ENCODE measurements around the gene CENPVL1.
"Not testable (repeated sequence)": the region's sequence is repeated elsewhere in the genome, so short reads cannot be mapped to it uniquely, and the experiment has no call there.

The CENPVL1 gene

DNA sequence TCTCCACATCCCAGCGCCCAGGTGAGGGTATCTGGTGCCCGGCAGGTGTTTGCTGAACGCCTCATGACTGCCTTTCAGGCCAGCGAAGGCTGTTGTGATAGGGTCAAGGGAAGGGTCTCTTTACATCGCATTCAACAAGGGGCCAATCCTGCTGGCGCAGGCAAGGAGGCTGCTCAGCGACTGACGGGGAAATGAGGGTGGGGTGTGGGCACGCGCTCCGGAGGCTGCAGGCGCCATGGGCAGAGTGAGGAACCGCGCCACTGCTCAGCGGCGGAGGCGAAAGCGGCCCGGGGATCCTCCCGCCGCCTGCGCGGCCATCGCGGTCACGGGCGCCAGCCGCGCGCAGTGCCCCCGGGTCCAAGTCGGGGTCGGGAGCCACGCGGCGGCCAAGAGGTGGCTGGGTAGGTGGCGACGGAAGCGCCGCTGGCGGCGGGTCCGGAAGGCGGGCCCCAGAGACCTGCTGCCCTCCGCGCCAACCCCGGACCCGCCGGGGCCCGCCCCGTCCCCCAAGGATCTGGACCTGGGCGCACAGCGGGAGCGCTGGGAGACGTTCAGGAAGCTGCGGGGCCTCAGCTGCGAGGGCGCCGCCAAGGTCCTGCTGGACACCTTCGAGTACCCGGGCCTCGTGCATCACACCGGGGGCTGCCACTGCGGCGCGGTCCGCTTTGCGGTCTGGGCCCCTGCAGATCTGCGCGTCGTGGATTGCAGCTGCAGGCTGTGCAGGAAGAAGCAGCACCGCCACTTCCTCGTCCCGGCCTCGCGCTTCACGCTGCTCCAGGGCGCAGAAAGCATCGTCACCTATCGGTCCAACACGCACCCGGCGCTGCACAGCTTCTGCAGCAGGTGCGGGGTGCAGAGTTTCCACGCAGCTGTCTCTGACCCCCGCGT, at the start of gene CENPVL1:
Gene CENPVL1, plus strand, starts transcription at position 236 of the 888 bp plus-strand sequence. Its CDS starts 0 bp downstream, at position 236.
- not testable (repeated sequence) for H3K27ac ChIP-seq

DNA sequence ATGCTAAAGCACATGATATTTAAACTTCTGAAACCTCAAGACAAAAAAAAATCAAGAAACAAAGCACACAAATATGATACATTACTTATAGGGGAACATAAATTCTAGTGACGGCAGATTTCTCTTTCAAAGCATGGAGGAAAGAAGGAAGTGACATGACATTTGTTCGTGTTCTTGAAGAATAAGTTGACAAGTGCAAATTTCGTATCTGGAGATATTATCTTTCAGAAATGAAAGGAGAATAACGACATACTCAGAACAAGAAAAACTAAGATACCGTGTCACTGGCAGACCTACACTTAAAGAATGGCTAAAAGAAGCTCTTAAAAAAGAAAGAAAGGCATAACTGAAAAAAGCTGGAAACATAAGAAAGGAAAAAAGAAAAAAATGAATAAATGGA, 44.3 kb upstream of the CENPVL1 start:
- TF ChIP-seq ZFX (IDR thresholded peaks at IDR 0.05; ENCODE audit: borderline replicate concordance) = no peak
- TF ChIP-seq, protein P1, sequence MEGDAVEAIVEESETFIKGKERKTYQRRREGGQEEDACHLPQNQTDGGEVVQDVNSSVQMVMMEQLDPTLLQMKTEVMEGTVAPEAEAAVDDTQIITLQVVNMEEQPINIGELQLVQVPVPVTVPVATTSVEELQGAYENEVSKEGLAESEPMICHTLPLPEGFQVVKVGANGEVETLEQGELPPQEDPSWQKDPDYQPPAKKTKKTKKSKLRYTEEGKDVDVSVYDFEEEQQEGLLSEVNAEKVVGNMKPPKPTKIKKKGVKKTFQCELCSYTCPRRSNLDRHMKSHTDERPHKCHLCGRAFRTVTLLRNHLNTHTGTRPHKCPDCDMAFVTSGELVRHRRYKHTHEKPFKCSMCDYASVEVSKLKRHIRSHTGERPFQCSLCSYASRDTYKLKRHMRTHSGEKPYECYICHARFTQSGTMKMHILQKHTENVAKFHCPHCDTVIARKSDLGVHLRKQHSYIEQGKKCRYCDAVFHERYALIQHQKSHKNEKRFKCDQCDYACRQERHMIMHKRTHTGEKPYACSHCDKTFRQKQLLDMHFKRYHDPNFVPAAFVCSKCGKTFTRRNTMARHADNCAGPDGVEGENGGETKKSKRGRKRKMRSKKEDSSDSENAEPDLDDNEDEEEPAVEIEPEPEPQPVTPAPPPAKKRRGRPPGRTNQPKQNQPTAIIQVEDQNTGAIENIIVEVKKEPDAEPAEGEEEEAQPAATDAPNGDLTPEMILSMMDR (IDR thresholded peaks at IDR 0.05) = no peak
- H3K27ac ChIP-seq = no peak overlapping the region

DNA sequence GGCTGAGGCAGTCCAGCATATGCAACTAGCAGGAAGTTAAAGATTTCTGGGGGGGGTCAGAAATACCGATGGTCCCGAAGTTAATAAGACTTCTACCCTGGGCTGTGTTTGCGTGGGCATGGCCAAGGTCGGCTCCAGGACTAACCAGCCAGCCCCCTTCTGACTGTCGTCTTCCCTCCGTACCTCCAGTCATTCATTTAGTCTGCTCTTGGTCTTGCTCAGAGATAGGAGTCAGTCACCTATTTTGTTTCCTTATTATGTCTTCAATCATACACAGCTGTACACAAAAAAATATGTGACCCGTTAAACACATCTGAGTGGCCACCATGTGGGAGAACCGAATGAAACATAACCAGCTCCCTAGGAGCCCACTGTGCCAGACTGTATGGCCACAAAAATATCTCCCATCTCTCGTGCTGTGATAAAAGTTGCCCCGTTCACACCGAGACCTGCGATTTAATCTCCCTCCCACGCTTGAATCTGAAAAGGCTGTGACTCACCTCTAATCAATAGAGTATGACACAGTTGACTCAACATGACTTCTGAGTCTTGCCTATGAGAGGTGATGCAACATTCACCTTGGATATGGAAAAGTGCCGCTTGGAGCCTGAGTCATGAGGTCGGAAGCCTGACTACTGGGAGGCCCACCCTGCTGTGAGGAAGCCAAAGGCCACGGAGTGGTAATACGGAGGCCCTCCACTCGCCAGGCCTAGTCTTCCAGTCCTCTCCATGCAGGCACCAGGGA, 30.5 kb upstream of the CENPVL1 start:
- H3K27ac ChIP-seq = not testable (repeated sequence)

DNA sequence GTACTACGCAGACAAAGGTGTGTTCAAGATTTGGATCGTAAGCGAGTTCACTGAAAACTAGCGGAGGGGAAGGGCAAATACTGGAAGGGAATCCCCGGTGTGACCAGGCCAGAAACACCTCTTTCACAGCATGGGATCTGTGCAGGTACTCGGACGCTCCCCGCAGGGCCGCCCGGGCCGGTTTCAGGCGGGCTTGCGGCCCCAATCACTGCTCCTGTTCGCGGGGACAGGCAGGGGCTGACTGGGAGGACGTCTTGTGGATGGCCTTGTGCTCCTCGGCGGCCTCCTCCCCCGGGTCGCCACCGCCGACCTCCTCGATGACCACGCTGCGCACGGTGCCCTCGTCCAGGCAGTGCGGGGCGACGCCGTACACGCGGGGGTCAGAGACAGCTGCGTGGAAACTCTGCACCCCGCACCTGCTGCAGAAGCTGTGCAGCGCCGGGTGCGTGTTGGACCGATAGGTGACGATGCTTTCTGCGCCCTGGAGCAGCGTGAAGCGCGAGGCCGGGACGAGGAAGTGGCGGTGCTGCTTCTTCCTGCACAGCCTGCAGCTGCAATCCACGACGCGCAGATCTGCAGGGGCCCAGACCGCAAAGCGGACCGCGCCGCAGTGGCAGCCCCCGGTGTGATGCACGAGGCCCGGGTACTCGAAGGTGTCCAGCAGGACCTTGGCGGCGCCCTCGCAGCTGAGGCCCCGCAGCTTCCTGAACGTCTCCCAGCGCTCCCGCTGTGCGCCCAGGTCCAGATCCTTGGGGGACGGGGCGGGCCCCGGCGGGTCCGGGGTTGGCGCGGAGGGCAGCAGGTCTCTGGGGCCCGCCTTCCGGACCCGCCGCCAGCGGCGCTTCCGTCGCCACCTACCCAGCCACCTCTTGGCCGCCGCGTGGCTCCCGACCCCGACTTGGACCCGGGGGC, 28.2 kb upstream of the CENPVL1 start:
- not testable (repeated sequence) for H3K27ac ChIP-seq

DNA sequence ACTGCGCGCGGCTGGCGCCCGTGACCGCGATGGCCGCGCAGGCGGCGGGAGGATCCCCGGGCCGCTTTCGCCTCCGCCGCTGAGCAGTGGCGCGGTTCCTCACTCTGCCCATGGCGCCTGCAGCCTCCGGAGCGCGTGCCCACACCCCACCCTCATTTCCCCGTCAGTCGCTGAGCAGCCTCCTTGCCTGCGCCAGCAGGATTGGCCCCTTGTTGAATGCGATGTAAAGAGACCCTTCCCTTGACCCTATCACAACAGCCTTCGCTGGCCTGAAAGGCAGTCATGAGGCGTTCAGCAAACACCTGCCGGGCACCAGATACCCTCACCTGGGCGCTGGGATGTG, 27.6 kb upstream of the CENPVL1 start, which contains the start of gene CENPVL2:
Gene CENPVL2, minus strand, starts transcription at position 112 of the 343 bp plus-strand sequence. Its CDS starts 0 bp downstream, at position 112.
- not testable (repeated sequence) for H3K27ac ChIP-seq

DNA sequence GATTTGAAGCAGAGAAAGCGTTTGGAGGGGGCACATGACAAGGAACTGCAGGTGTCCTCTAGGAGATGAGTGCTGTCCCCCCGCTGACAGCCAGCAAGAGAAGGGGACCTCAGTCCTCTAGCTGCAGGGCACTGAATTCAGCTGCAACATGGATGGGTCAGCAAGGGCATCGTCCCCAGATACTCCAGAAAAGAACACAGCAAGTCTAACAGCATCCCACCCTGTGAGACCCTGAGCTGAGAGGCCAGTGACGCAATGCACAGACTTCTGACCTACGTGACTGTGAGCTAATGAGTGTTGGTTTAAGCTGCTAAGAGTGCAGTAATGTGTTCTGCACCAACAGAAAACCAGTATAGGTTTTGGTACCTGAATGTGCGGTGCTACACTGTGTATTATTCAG, 16.1 kb upstream of the CENPVL1 start:
- no peak for TF ChIP-seq ZFX (IDR thresholded peaks at IDR 0.05; ENCODE audit: borderline replicate concordance)
- TF ChIP-seq, protein P1 (IDR thresholded peaks at IDR 0.05) = no peak

DNA sequence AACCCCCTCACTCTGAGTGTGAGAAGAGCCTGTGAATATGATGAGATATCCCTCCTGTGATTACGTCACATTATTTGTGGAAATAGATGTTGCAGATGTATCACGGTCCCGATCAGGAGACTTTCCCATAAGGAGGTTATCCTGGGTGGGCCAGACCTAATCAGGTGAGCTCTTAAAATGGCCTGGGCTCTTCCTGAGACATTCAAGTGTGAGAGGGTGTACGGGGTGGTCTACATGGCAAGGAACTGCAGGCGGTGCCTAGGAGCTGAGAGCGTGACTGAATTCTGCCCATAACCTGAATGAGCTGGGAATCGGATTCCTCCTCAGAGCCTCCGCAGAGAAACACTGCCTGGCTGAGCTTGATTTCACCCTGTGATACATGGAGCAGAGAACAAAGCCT, 12.9 kb upstream of the CENPVL1 start:
- TF ChIP-seq ZFX (IDR thresholded peaks at IDR 0.05; ENCODE audit: borderline replicate concordance) = no peak
- TF ChIP-seq, protein P1 (IDR thresholded peaks at IDR 0.05) = no peak
- no peak overlapping the region for H3K27ac ChIP-seq

More for the DNA sequence above, 16.1 kb upstream of the CENPVL1 start:
- H3K27ac ChIP-seq = no peak overlapping the region

DNA sequence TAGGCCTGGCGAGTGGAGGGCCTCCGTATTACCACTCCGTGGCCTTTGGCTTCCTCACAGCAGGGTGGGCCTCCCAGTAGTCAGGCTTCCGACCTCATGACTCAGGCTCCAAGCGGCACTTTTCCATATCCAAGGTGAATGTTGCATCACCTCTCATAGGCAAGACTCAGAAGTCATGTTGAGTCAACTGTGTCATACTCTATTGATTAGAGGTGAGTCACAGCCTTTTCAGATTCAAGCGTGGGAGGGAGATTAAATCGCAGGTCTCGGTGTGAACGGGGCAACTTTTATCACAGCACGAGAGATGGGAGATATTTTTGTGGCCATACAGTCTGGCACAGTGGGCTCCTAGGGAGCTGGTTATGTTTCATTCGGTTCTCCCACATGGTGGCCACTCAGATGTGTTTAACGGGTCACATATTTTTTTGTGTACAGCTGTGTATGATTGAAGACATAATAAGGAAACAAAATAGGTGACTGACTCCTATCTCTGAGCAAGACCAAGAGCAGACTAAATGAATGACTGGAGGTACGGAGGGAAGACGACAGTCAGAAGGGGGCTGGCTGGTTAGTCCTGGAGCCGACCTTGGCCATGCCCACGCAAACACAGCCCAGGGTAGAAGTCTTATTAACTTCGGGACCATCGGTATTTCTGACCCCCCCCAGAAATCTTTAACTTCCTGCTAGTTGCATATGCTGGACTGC, 2.8 kb downstream of the CENPVL1 start:
- H3K27ac ChIP-seq = not testable (repeated sequence)

DNA sequence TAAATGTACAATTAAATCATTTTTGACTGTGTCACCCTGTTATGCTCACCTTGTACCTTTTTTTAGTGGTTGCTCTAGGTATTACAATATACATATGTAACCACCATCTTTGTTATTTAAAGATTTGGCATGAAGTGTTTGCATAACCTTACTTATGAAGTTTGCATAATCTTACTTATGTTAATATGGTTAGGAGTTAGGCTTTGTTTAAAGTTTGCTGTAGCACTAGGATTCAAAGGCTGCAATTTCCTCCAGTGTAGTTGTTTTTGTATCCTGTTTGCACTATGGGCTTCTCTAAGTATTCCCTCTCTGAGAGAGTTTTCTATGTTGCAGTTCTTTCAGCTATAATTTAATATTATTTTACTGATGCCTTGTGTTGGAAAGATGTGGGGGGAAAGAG, 17.9 kb downstream of the CENPVL1 start:
- TF ChIP-seq, protein P1 (IDR thresholded peaks at IDR 0.05) = no peak
- no peak for TF ChIP-seq ZFX (IDR thresholded peaks at IDR 0.05; ENCODE audit: borderline replicate concordance)
- no peak overlapping the region for H3K27ac ChIP-seq
